OCI-LY1 (cell line): ENCODE results near the gene RTTN.

ENCODE experiments used
- CTCF ChIP-seq: fragments of 200-600 bp; sonication (generic), shearing (Covaris generic); IDR thresholded peaks from 2 replicates; pipeline ENCODE4 v1.5.1; 2017; ENCODE audit warnings: mild to moderate bottlenecking, antibody characterized with exemption, low read length, moderate library complexity, mixed read lengths
- EZH2 ChIP-seq: fragments of 200-600 bp; sonication (generic), shearing (Covaris generic); IDR thresholded peaks from 2 replicates; pipeline ENCODE4 v1.8.0; 2017; ENCODE audit warnings: borderline replicate concordance, mixed run types, mild to moderate bottlenecking, antibody characterized with exemption, low read length, moderate library complexity, mixed read lengths

GRCh38 chr18:70028084-70028483, 177.4 kb downstream of the RTTN start:
- TF ChIP-seq CTCF (no peak), EZH2 (no peak)
